Gastrocnemius medialis (tissue), 4 donors: Measurements from ENCODE around the gene GOLGA6B.

Experiments
- CTCF ChIP-seq, 5 experiments: fragments of 450-650 bp in 3 of 5; fragments of 200-600 bp in 2 of 5; sonication (generic) in 2 of 5; IDR thresholded peaks in 4 of 5; conservative IDR thresholded peaks in 1 of 5; 1 replicate in 4 of 5; 2 replicates in 1 of 5; pipeline ENCODE4 v1.5.1; 2016 to 2019; ENCODE audit warnings: antibody characterized with exemption in 5 of 5, mild to moderate bottlenecking in 3 of 5, moderate library complexity in 3 of 5
- POLR2A ChIP-seq, 2 donors: fragments of 450-650 bp; IDR thresholded peaks; one replicate each; pipeline ENCODE4 v1.6.1; 2017; ENCODE audit warnings: antibody characterized with exemption in 2 of 2, mild to moderate bottlenecking in 2 of 2, moderate library complexity in 2 of 2

GRCh38 chr15:72685301-72685924 is 30.9 kb downstream of the GOLGA6B start:
- TF ChIP-seq CTCF (IDR thresholded peaks at IDR 0.05 in 4 of 5, conservative IDR thresholded peaks at IDR 0.05 in 1 of 5) = no peak
- TF ChIP-seq POLR2A (IDR thresholded peaks at IDR 0.05) = no peak
